Panc1 (cell line): Measurements from ENCODE around the gene TSPAN31. TPM values are rescaled to one million over a fixed set of nuclear protein-coding genes. Genes with fewer than 3 reads are reported as not detected.

ENCODE experiments used
- ATAC-seq: fragments of 200-7000 bp; cut with Tn5 transposase; 2 replicates; pipeline ENCODE4 v1.9.1; 2020; ENCODE audit warnings: mild to moderate bottlenecking, moderate library complexity
- BruUV-seq: library from RNA; stranded (reverse); fragments of 400-500 nt; replicated peaks from 2 replicates; lab custom pipeline; 2021; lab: Mats Ljungman, UMichigan
- CTCF ChIA-PET: fragments of 300-600 bp; sonication (Branson Sonifier 250); formaldehyde crosslinking; loops from one replicate; lab custom pipeline; 2022; ENCODE audit warnings: antibody characterized with exemption; lab: Charles Lee
- POLR2A ChIA-PET: fragments of 300-600 bp; sonication (Branson Sonifier 250); formaldehyde crosslinking; loops from one replicate; lab custom pipeline; 2022; ENCODE audit warnings: antibody characterized with exemption; lab: Charles Lee
- DNase-seq: peaks from one replicate; pipeline ENCODE4 v3.0.0-alpha.2; 2010; ENCODE audit warnings: low read depth, low spot score
- H3K27ac ChIP-seq: 2 replicates; pipeline ENCODE4 v1.5.1; 2011; ENCODE audit warnings: mild to moderate bottlenecking, low read length, inconsistent platforms
- H3K27me3 ChIP-seq: fragments of 200-500 bp; sonication (Bioruptor generic); 2 replicates; pipeline ENCODE4 v1.6.0; 2014; ENCODE audit warnings: low read length, inconsistent platforms; ENCODE audit not compliant: control insufficient read depth, insufficient read depth
- H3K36me3 ChIP-seq: fragments of 200-500 bp; sonication (Bioruptor generic); 2 replicates; pipeline ENCODE4 v1.5.1; 2014; ENCODE audit warnings: inconsistent platforms, mild to moderate bottlenecking, low read length, moderate library complexity; ENCODE audit not compliant: control insufficient read depth, insufficient read depth
- H3K4me1 ChIP-seq: 2 replicates; pipeline ENCODE4 v1.5.1; 2011; ENCODE audit warnings: inconsistent platforms, mild to moderate bottlenecking, low read length, moderate library complexity; ENCODE audit not compliant: control insufficient read depth, insufficient read depth
- H3K4me3 ChIP-seq, 2 experiments: 2 replicates each; pipeline ENCODE4 v1.5.1; 2011 to 2012; ENCODE audit warnings: low read depth in 2 of 2, low read length in 2 of 2, mild to moderate bottlenecking in 2 of 2, inconsistent platforms in 1 of 2, moderate library complexity in 1 of 2
- H3K9me3 ChIP-seq: fragments of 200-500 bp; sonication (Bioruptor generic); 2 replicates; pipeline ENCODE4 v1.5.1; 2014; ENCODE audit warnings: low read depth, mild to moderate bottlenecking, inconsistent platforms, low read length, moderate library complexity; ENCODE audit not compliant: control insufficient read depth, insufficient read depth
- CTCF ChIP-seq: fragments of 450-650 bp; IDR thresholded peaks from 2 replicates; pipeline ENCODE4 v1.5.1; 2017; ENCODE audit warnings: mild to moderate bottlenecking
- POLR2AphosphoS5 ChIP-seq: IDR thresholded peaks from 2 replicates; pipeline ENCODE4 v1.6.1; 2012; ENCODE audit warnings: mild to moderate bottlenecking, low read depth, low read length, moderate library complexity
- SIN3A ChIP-seq: IDR thresholded peaks from 2 replicates; pipeline ENCODE4 v1.6.1; 2012; ENCODE audit warnings: low read depth, mild to moderate bottlenecking, low read length, moderate library complexity, borderline replicate concordance; ENCODE audit not compliant: insufficient read depth
- TCF7L2 ChIP-seq: IDR thresholded peaks from 2 replicates; pipeline ENCODE4 v1.6.1; 2011; ENCODE audit warnings: mild to moderate bottlenecking, low read depth, low read length, inconsistent platforms
- in situ Hi-C: cut with HindIII; loops from 2 replicates; pipeline ENCODE4 v1.10.0; 2016; ENCODE audit warnings: low sequenced_read_pairs, low pct_unique_long_range_greater_than_20kb
- intact Hi-C: fragments of 100-400 bp; cut with micrococcal nuclease; formaldehyde crosslinking; loops from one replicate; pipeline ENCODE4 v1.10.0; 2022; ENCODE audit not compliant: unreplicated experiment
- total RNA-seq: library from RNA; stranded (reverse); gene quantifications from one replicate; pipeline ENCODE4 v1.2.1, GENCODE V29; 2021; ENCODE audit not compliant: unreplicated experiment
- TF ChIP-seq, protein P1 (sequence below), 2 experiments: IDR thresholded peaks; 2 replicates each; pipeline ENCODE4 v1.6.1; 2011 to 2012; ENCODE audit warnings: low read depth in 2 of 2, control low read depth in 1 of 2, low read length in 1 of 2, mild to moderate bottlenecking in 1 of 2, moderate library complexity in 1 of 2; ENCODE audit not compliant: insufficient read depth in 1 of 2

The TSPAN31 gene
- total RNA-seq, 1 experiment from 2014 or later, result 17.5 TPM

DNA sequence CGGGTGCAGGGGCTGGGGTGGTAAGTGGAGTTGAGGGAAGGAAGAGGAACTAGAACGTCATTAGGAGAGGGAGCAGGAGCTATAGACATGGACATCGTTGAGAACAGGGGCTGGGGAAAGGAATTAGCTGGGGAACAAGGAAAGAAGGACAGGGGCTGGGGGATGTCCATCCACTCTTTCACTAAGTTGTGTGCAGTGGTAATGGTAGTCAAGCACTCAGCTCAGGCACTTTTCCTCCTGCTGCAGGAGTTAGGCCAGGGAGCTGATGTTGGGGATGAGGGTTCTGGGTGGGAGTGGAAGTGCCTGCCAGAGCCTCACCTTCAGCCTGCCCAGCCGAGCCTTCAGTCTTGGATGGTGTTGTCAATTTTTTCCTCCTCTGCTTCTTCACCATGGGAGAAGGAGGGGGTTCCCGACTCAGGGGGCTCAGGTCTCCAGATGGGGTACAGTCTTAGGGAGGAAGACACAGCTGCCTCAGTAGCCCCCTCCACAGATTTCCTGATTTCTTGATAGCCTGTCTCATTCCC lies 15.5 kb upstream of the TSPAN31 start:
- Histone ChIP-seq H3K27me3 (no peaks in the 10 kb centered on the region), H3K4me3 (no peak overlapping the region), H3K27ac (no peak overlapping the region), H3K9me3 (no peaks in the 10 kb centered on the region), H3K36me3 (no peaks in the 10 kb centered on the region), H3K4me1 (peaks cover 4% of the 10 kb centered on the region; the same call in 1 of the 2 replicates)
- in situ Hi-C loops, result no loop called here
- TF ChIP-seq POLR2AphosphoS5 (no peak), TCF7L2 (no peak), CTCF (no peak), SIN3A (no peak)
- TF ChIP-seq, protein P1, sequence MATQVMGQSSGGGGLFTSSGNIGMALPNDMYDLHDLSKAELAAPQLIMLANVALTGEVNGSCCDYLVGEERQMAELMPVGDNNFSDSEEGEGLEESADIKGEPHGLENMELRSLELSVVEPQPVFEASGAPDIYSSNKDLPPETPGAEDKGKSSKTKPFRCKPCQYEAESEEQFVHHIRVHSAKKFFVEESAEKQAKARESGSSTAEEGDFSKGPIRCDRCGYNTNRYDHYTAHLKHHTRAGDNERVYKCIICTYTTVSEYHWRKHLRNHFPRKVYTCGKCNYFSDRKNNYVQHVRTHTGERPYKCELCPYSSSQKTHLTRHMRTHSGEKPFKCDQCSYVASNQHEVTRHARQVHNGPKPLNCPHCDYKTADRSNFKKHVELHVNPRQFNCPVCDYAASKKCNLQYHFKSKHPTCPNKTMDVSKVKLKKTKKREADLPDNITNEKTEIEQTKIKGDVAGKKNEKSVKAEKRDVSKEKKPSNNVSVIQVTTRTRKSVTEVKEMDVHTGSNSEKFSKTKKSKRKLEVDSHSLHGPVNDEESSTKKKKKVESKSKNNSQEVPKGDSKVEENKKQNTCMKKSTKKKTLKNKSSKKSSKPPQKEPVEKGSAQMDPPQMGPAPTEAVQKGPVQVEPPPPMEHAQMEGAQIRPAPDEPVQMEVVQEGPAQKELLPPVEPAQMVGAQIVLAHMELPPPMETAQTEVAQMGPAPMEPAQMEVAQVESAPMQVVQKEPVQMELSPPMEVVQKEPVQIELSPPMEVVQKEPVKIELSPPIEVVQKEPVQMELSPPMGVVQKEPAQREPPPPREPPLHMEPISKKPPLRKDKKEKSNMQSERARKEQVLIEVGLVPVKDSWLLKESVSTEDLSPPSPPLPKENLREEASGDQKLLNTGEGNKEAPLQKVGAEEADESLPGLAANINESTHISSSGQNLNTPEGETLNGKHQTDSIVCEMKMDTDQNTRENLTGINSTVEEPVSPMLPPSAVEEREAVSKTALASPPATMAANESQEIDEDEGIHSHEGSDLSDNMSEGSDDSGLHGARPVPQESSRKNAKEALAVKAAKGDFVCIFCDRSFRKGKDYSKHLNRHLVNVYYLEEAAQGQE (IDR thresholded peaks at IDR 0.05; ENCODE audit: insufficient read depth in 1 of 2, low read depth in 2 of 2, low read length in 1 of 2), result no peak
- ChIA-PET POLR2A (no interaction called here), CTCF (no interaction called here)
- BruUV-seq, result no TSS peak
- intact Hi-C loops, result no loop called here
- DNase-seq (no peak), ATAC-seq (no peak)

DNA sequence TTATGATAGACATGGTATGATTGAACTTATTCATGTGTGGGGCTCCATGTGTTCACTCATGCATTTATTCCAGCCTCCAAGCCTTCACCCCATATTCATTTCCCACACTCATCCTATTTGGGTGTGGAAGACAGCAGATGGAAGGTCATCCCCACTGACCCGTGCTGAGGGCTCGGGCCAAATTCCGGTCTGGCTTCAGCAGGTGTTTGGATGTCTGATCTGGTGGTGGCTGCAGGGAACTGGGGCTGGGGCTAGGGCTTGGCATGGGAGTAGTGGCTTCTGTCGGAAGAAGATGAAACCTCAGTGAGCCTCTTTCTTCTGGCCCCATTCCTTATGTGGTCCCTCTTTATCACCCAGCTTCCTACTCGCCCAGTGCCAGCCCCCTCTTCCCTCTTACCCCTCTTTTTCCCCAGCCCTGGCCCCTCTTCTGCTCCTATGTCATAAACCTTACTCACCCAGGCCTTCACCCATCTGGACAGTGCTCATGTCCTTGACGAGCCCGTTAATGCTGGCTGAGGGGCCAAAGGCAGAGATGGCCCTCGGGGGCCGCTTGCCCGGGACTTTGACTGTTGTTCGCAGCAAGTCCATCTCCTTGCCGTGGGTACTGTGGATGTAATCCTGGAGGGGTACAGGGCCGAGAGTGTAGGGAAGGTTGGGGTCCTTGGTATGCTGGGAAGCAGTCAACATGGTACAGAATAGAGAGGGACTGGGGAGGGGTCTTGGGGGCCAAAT lies 14.3 kb upstream of the TSPAN31 start:
- Histone ChIP-seq H3K4me3 (no peak overlapping the region), H3K36me3 (no peaks in the 10 kb centered on the region), H3K9me3 (no peaks in the 10 kb centered on the region), H3K4me1 (peaks cover 4% of the 10 kb centered on the region; the same call in 1 of the 2 replicates), H3K27ac (no peak overlapping the region), H3K27me3 (no peaks in the 10 kb centered on the region)
- ChIA-PET POLR2A (no interaction called here), CTCF (no interaction called here)
- no peak for TF ChIP-seq TCF7L2
- no peak for TF ChIP-seq POLR2AphosphoS5
- TF ChIP-seq, protein P1 (IDR thresholded peaks at IDR 0.05; ENCODE audit: insufficient read depth in 1 of 2, low read depth in 2 of 2, low read length in 1 of 2), result no peak
- TF ChIP-seq CTCF, result no peak
- TF ChIP-seq SIN3A, result no peak
- BruUV-seq, result no TSS peak
- in situ Hi-C loops, result no loop called here
- no peak for ATAC-seq
- intact Hi-C loops, result no loop called here
- DNase-seq, result no peak
